Activated CD8-positive, alpha-beta memory T cell treated with anti-CD3 and anti-CD28 coated beads, Interleukin-2, amount 50 U/mL, for 1 hour (primary cell): ENCODE measurements around the gene GNAT3.

Experiments used
- DNase-seq: peaks from one replicate; pipeline ENCODE4 v3.0.0-alpha.2; 2020; ENCODE audit errors: extremely low read depth

The GNAT3 gene

GRCh38 chr7:80464211-80464610, 47.7 kb downstream of the GNAT3 start:
- DNase-seq = no peak

DNA sequence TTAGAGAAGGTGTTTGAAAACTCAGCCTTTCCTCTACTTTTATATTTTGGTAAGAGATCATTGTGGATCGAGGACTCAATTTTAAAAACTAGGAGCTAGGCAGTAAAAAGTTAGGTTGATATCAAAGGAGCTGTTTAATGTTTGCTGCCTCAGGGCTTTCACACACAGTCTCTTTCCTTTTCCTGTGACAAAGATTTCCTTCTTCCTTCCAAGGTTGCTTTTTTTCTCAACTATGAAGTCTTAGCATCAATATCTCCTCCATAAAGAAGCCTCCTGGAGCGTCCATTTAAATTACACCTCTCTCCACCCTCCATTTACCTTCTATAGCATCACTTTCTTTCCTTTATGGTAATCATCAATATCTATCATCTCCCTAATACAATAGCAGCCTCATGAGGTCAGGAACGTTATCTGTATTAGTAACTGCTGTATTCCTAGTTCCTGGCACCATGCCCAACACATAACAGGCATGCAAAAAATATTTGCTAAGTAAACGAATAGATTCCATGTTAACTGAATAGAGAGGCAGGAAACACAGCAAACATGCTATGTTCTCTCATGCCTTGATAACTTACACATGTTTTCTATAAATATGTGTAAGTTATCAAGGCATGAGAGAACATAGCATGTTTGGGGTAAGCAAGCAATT, 48.5 kb downstream of the GNAT3 start:
- DNase-seq = no peak

DNA sequence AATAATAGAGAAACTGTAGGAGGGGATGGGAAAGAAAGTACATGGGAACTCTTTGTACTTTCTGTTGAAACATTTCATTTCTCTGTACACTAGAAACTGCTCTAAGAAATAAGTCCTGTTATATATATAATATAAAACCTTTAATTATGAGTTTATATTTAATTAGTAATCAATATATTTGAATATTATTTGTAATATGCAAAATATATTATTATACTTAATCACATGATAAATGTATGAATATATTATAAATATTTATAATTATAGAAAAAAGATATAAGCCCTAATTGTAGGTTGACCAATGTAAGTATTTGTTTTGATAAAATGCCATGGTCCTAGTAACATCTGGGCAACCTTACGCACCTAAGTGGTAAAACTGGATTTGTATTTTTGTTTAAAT, 51.0 kb downstream of the GNAT3 start:
- no peak for DNase-seq

GRCh38 chr7:80459776-80460510, 51.9 kb downstream of the GNAT3 start:
- no peak for DNase-seq

DNA sequence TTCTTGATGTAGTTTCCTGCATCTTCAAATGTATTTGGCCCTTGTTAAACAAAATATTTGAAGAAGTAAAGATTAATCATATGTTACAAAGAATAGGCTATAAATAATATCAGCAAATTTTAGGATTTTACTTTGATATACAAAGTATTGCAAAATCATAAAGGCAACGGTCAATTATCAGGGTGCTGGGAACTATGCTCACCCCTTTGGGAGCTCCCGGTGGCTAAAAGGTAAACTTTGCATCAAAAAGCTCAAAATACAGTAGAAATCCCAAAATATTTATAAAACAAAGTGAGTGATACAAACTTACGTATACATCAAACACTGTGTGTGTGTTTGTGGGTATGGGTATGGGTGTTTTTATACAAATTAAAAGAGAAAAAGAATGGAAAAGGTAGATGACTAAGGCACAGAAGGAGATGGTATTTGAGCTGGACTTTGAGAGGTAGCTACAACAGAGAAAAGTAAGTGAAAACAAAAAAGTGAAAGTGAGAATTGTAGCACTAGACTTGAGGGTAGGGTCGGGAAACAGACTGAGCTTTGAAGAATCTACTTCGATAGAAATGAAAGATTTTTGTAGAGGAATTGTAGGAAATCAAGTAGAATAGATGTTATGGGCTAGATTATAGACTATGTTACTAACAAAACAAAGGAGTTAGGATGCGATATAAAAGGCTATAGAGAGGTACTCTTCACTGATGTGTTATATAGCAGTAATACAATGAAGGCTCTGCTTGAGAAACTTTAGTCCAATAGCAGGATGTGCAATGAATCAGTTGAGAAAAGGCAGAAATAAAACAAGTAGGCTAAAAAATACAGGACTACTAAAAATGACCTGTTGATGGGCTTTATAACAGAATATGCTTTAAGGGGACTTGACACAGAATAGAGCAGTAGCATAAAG, 52.8 kb downstream of the GNAT3 start:
- DNase-seq = no peak

DNA sequence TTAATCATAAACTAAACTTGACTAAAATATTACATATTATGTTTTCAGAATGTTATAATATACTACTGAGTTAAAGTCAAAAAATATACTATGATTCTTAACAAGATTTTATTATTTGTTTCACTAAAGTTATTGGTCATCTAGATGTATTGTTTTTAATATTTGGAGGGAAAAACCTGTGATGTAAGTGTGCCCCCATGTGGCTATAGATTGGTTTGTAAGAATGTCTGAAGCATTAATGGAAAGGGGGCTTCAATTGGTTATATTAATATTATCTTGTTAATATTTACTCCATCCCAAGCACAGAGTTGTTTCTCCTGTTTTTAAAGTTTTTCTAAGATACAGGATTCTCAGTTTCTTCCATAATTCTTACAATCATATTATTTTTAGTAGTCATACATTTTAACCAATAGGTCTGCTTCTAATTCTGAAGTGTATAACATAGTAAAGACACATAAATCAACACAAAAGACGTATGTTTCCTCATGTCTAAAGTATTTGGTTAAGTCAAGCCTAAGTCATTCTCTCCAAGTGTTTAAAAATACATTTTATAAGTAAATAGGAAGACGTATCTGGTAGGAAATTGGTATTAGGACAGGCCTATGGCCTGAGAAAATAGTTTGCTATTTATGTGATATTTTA, 58.0 kb downstream of the GNAT3 start:
- DNase-seq = no peak

GRCh38 chr7:80450621-80451308, 61.1 kb downstream of the GNAT3 start:
- no peak for DNase-seq

- DNase-seq = no peak
These were observed 62.0 kb downstream of the GNAT3 start for GRCh38 chr7:80449836-80450235.

GRCh38 chr7:80445351-80445750, 66.5 kb downstream of the GNAT3 start:
- no peak for DNase-seq

GRCh38 chr7:80444811-80445210, 67.1 kb downstream of the GNAT3 start:
- no peak for DNase-seq

DNA sequence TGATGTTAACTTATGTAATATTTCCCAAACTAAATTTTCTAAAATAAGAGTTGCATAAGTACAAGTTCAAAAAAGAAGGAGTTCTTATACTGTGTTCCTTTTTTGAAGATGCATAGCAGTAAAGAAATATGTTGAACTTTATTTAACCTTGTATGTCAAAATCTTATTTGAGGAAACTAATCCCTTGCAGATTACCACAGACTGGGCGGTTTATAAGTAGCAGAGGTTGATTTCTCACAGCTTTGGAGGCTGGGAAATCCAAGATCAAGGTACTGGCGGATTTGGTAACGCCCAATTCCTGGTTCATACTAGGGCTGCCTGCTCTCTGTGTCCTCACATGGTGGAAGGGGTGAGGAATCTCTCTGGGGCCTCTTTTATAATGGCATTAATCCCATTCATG, 68.5 kb downstream of the GNAT3 start:
- no peak for DNase-seq

GRCh38 chr7:80440883-80441282, 71.0 kb downstream of the GNAT3 start:
- no peak for DNase-seq

DNA sequence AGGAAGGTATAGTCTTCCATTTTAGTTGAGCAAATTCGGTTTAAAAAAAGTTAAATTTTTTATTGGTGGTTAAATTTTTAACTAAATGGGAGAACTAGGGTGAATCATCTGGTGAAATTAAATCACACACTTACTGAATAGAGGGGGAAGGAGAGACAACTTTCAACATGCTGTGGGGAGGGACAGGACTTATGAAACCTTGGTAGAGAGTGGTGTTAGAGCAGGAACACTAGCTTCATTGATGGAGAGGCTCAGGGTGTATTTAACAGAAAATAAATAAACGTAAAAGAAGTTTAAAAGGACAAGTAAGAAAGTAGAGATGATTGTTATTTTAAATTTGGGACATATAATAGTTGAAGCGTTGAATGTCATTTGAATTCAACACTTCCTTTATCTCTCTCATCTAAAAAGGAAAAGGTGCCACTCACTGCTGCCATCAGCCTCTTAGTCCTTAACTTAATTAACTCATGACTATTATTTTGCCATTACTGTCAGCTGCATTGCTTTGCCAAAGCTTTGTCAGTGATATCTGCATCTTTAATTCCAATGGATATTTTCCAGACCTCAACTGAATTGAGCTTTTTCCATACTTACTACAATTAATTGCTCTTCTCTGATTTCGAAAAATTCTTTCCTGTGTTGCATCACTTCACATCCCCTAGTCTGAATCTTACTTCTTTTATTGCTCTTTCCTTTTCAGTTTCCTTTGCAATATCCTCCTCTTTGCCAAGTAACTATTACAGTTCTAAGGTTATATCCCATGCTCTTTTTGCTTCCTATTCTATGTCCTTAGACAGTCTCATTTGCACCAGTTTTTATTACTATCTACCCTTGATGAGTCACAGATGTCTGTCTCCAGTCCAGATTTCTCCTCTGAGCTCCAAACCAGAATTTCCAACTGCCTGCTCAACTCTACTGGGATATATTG, 71.7 kb downstream of the GNAT3 start:
- no peak for DNase-seq

- no peak for DNase-seq
These were observed 76.3 kb downstream of the GNAT3 start for GRCh38 chr7:80435521-80435920.

GRCh38 chr7:80434047-80434446, 77.8 kb downstream of the GNAT3 start:
- no peak for DNase-seq

DNA sequence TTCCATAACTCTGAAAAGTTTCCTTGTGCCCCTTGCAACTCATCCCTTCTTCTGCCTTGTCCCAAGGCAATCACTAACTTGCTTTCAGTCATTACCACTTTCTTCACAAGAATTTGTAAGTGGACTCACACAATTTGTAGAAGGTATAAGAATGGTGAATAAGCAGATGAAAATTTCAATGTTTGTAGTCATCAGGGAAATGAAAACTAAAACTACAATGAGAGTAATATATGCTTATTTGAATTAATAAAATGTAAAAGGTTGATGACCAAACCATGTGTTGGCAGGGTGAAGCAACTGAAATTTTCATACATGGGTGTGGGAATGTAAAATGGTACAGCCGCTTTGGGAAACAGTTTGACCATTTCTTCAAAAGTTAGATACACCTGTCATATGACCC, 79.7 kb downstream of the GNAT3 start:
- DNase-seq = no peak

DNA sequence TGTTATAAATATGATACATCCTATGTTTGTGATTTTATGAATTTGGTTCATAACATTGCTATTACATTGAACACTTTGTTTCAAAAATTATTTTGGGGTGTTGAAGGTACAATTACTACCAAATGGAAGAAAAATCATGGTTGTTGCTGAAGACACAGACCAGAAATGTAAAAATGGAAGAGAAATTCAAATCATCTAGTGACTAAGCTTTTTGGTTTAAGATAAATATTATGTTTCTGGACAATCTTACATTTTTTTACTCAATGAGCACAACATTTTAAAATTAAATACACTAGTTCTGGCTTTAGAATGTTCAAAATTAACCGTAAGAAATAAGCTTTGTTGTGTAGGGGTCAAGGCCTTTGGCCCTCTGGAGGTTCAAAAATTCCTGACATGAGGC, 82.7 kb downstream of the GNAT3 start:
- no peak for DNase-seq

GRCh38 chr7:80428161-80429054, 83.5 kb downstream of the GNAT3 start:
- no peak for DNase-seq

GRCh38 chr7:80427218-80427617, 84.6 kb downstream of the GNAT3 start:
- no peak for DNase-seq
